DOHH2 (cell line): Measurements from ENCODE around the gene RAB13.

Experiments used
- H3F3A ChIP-seq: fragments of 200-600 bp; sonication (generic), shearing (Covaris generic); 2 replicates; pipeline ENCODE4 v1.6.0; 2016; ENCODE audit warnings: antibody characterized with exemption, mild to moderate bottlenecking; ENCODE audit not compliant: control insufficient read depth, insufficient read depth
- H3K27ac ChIP-seq: fragments of 200-600 bp; sonication (generic); 2 replicates; pipeline ENCODE4 v1.5.1; 2014; ENCODE audit warnings: low read depth, mild to moderate bottlenecking, low read length, moderate library complexity
- H3K27me3 ChIP-seq: fragments of 200-600 bp; sonication (generic); 2 replicates; pipeline ENCODE4 v1.6.1; 2014; ENCODE audit warnings: mild to moderate bottlenecking, low read length, mixed read lengths; ENCODE audit not compliant: control insufficient read depth
- H3K36me3 ChIP-seq: fragments of 200-600 bp; sonication (generic); 2 replicates; pipeline ENCODE4 v1.6.1; 2014; ENCODE audit warnings: mild to moderate bottlenecking, low read length, moderate library complexity, mixed read lengths; ENCODE audit not compliant: control insufficient read depth
- H3K4me1 ChIP-seq: fragments of 200-600 bp; sonication (generic); 2 replicates; pipeline ENCODE4 v1.6.1; 2014; ENCODE audit warnings: mild to moderate bottlenecking, low read length, mixed read lengths; ENCODE audit not compliant: control insufficient read depth
- H3K4me2 ChIP-seq: fragments of 200-600 bp; sonication (generic); 2 replicates; pipeline ENCODE4 v1.6.0; 2014; ENCODE audit warnings: mild to moderate bottlenecking, low read length, moderate library complexity
- H3K4me3 ChIP-seq: fragments of 200-600 bp; sonication (generic); 2 replicates; pipeline ENCODE4 v1.5.1; 2014; ENCODE audit warnings: mild to moderate bottlenecking, low read length, mixed read lengths
- H3K79me2 ChIP-seq: fragments of 200-600 bp; sonication (generic); 2 replicates; pipeline ENCODE4 v1.6.1; 2014; ENCODE audit warnings: mild to moderate bottlenecking, low read length, mixed read lengths; ENCODE audit not compliant: control insufficient read depth
- H3K9me2 ChIP-seq: fragments of 200-600 bp; sonication (generic); replicated peaks from 2 replicates; pipeline ENCODE4 v1.6.1; 2014; ENCODE audit warnings: mild to moderate bottlenecking, low read length, mixed read lengths; ENCODE audit not compliant: control insufficient read depth
- H3K9me3 ChIP-seq: fragments of 200-600 bp; sonication (generic); 2 replicates; pipeline ENCODE4 v1.6.1; 2014; ENCODE audit warnings: antibody characterized with exemption, low read length, mixed read lengths; ENCODE audit not compliant: control insufficient read depth, insufficient read depth
- H4K20me1 ChIP-seq: fragments of 200-600 bp; sonication (generic); 2 replicates; pipeline ENCODE4 v1.6.0; 2014; ENCODE audit warnings: low read depth, mild to moderate bottlenecking, antibody characterized with exemption, low read length, moderate library complexity; ENCODE audit not compliant: control insufficient read depth, insufficient read depth
- EZH2phosphoT487 ChIP-seq: fragments of 200-600 bp; sonication (generic); IDR thresholded peaks from 2 replicates; pipeline ENCODE4 v1.6.1; 2017; ENCODE audit warnings: borderline replicate concordance, mild to moderate bottlenecking, antibody characterized with exemption, low read length, moderate library complexity, mixed read lengths
- TF ChIP-seq, protein P1 (sequence below): fragments of 200-600 bp; sonication (generic); IDR thresholded peaks from one replicate; pipeline ENCODE4 v1.5.1; 2014; ENCODE audit warnings: antibody characterized with exemption, mild to moderate bottlenecking, low read depth, low read length; ENCODE audit not compliant: poor library complexity, severe bottlenecking

Gene RAB13

DNA sequence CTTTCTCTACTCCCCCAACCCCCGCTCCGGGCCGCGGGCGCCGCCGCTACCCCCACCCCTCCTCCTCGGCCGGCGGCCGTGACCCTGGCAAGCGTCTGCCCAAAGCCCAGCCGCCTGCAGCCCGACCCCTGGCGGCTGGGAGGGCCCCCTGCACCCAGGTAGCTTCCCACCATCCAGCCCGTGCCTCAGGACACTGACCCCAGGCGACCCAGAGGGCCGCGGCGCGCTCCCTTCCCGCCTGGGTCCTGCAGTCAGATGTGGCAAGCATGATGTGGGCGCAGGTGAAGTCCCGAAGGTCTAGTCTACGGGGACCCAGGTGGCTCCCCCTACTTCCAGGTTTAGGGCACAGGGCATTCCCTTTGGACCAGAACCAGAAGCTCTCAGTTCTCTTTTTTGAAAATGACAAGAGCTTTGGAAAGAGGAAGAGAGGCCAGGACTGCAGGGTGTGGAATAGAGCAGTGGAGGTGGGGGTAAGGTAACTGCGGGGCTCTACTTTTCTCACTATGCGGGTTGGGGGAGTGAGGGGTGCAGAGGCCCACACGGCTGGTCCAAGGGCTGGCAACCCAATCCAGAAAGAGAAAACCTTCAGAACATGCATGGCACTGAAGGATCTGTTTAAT, 39.4 kb downstream of the RAB13 start, which contains the start of gene DENND4B:
DENND4B (minus strand) TSS at position 97 of the 620 bp plus-strand sequence. CDS start 2,344 bp downstream, outside the sequence.
- Histone ChIP-seq H3K4me2 (peak within 1 kb of the TSS; percentile 86), H3K36me3 (peaks cover 84% of the 10 kb centered on the region), H3K9me3 (no peaks in the 10 kb centered on the region), H3F3A (peaks cover 21% of the 10 kb centered on the region), H3K79me2 (peaks cover 38% of the 10 kb centered on the region), H3K27me3 (no peaks in the 10 kb centered on the region), H3K4me1 (peaks cover 59% of the 10 kb centered on the region), H4K20me1 (no peaks in the 10 kb centered on the region), H3K27ac (peak within 1 kb of the TSS; percentile 90), H3K4me3 (peak within 1 kb of the TSS; percentile 76), H3K9me2 (no peaks in the 10 kb centered on the region)
- TF ChIP-seq EZH2phosphoT487 = no peak
- TF ChIP-seq, protein P1, sequence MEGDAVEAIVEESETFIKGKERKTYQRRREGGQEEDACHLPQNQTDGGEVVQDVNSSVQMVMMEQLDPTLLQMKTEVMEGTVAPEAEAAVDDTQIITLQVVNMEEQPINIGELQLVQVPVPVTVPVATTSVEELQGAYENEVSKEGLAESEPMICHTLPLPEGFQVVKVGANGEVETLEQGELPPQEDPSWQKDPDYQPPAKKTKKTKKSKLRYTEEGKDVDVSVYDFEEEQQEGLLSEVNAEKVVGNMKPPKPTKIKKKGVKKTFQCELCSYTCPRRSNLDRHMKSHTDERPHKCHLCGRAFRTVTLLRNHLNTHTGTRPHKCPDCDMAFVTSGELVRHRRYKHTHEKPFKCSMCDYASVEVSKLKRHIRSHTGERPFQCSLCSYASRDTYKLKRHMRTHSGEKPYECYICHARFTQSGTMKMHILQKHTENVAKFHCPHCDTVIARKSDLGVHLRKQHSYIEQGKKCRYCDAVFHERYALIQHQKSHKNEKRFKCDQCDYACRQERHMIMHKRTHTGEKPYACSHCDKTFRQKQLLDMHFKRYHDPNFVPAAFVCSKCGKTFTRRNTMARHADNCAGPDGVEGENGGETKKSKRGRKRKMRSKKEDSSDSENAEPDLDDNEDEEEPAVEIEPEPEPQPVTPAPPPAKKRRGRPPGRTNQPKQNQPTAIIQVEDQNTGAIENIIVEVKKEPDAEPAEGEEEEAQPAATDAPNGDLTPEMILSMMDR = peak; percentile 90

- Histone ChIP-seq H3K27me3 (no peaks in the 10 kb centered on the region), H3K9me2 (no peaks in the 10 kb centered on the region), H3K36me3 (peaks cover 85% of the 10 kb centered on the region), H3K9me3 (no peaks in the 10 kb centered on the region), H3K4me2 (peak overlapping the region; percentile 86), H3K79me2 (peaks cover 38% of the 10 kb centered on the region), H3K27ac (peak overlapping the region; percentile 90), H3K4me3 (peak overlapping the region; percentile 76), H3K4me1 (peaks cover 59% of the 10 kb centered on the region), H3F3A (peaks cover 21% of the 10 kb centered on the region), H4K20me1 (no peaks in the 10 kb centered on the region)
- TF ChIP-seq, protein P1 = no peak
- TF ChIP-seq EZH2phosphoT487 = no peak
These were observed 40.1 kb downstream of the RAB13 start for GRCh38 chr1:153945795-153946621.

GRCh38 chr1:153945131-153945794, 40.9 kb downstream of the RAB13 start:
- Histone ChIP-seq H3K36me3 (peaks cover 85% of the 10 kb centered on the region), H3K9me3 (no peaks in the 10 kb centered on the region), H3K4me2 (peak overlapping the region; percentile 86), H4K20me1 (no peaks in the 10 kb centered on the region), H3K27me3 (no peaks in the 10 kb centered on the region), H3K4me1 (peaks cover 52% of the 10 kb centered on the region), H3K27ac (peak overlapping the region; percentile 90), H3K9me2 (no peaks in the 10 kb centered on the region), H3F3A (peaks cover 21% of the 10 kb centered on the region), H3K4me3 (peak overlapping the region; percentile 76), H3K79me2 (peaks cover 38% of the 10 kb centered on the region)
- no peak for TF ChIP-seq EZH2phosphoT487
- TF ChIP-seq, protein P1 = no peak
